AG09309 (cell line): Measurements from ENCODE around the gene NAV2.

Source experiments
- DNase-seq: peaks from one replicate; pipeline ENCODE4 v3.0.0-alpha.2; 2010; ENCODE audit warnings: low read depth
- H3K4me3 ChIP-seq: 2 replicates; pipeline ENCODE4 v1.5.1; 2011; ENCODE audit warnings: mild to moderate bottlenecking, low read depth, low read length, moderate library complexity; ENCODE audit not compliant: control insufficient read depth
- CTCF ChIP-seq: IDR thresholded peaks from 2 replicates; pipeline ENCODE4 v1.5.1; 2011; ENCODE audit warnings: mild to moderate bottlenecking, low read depth, low read length, inconsistent platforms; ENCODE audit not compliant: insufficient read depth, control insufficient read depth; ENCODE audit errors: missing control alignments

Gene NAV2

GRCh38 chr11:20025332-20025840, 312.7 kb downstream of the NAV2 start:
- no peak for DNase-seq
- TF ChIP-seq CTCF = no peak
- no peak overlapping the region for H3K4me3 ChIP-seq

- DNase-seq = no peak
- no peak overlapping the region for H3K4me3 ChIP-seq
- no peak for TF ChIP-seq CTCF
Observed at GRCh38 chr11:20026629-20027555, 314.3 kb downstream of the NAV2 start.

- no peak for DNase-seq
- H3K4me3 ChIP-seq = no peak overlapping the region
Observed at GRCh38 chr11:20027556-20028013, 314.9 kb downstream of the NAV2 start.

GRCh38 chr11:20029193-20029592, 316.6 kb downstream of the NAV2 start:
- H3K4me3 ChIP-seq = no peak overlapping the region
- no peak for TF ChIP-seq CTCF
- no peak for DNase-seq

More at GRCh38 chr11:20027556-20028013, 314.9 kb downstream of the NAV2 start:
- TF ChIP-seq CTCF = no peak

- no peak for TF ChIP-seq CTCF
- no peak for DNase-seq
- H3K4me3 ChIP-seq = no peak overlapping the region
Observed at GRCh38 chr11:20030472-20030871, 317.8 kb downstream of the NAV2 start.

GRCh38 chr11:20031155-20032001, 318.7 kb downstream of the NAV2 start:
- no peak overlapping the region for H3K4me3 ChIP-seq
- no peak for TF ChIP-seq CTCF
- peak; percentile 83 for DNase-seq
